ENCODE results near the gene PTPRD.

GRCh38 chr9:10204276-10204675 is 408.5 kb downstream of the PTPRD start:
- TF ChIP-seq, protein P1, sequence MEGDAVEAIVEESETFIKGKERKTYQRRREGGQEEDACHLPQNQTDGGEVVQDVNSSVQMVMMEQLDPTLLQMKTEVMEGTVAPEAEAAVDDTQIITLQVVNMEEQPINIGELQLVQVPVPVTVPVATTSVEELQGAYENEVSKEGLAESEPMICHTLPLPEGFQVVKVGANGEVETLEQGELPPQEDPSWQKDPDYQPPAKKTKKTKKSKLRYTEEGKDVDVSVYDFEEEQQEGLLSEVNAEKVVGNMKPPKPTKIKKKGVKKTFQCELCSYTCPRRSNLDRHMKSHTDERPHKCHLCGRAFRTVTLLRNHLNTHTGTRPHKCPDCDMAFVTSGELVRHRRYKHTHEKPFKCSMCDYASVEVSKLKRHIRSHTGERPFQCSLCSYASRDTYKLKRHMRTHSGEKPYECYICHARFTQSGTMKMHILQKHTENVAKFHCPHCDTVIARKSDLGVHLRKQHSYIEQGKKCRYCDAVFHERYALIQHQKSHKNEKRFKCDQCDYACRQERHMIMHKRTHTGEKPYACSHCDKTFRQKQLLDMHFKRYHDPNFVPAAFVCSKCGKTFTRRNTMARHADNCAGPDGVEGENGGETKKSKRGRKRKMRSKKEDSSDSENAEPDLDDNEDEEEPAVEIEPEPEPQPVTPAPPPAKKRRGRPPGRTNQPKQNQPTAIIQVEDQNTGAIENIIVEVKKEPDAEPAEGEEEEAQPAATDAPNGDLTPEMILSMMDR (IDR thresholded peaks at IDR 0.05; ENCODE audit: low read depth, low read length, poor library complexity, severe bottlenecking) = no peak
- no peak for TF ChIP-seq EZH2phosphoT487 (IDR thresholded peaks at IDR 0.05; ENCODE audit: borderline replicate concordance, low read length)

All from DOHH2 (cell line).